Upper lobe of left lung (tissue), 4 donors: ENCODE data around the gene SLC38A2.

Source experiments
- EP300 ChIP-seq, 4 donors: sonication (generic); formaldehyde crosslinking; IDR thresholded peaks; one replicate each; pipeline ENCODE4 v1.5.1; 2017; ENCODE audit warnings: antibody characterized with exemption in 4 of 4, control low read depth in 2 of 4
- POLR2A ChIP-seq, 4 donors: fragments of 450-650 bp; IDR thresholded peaks; one replicate each; pipeline ENCODE4 v1.5.1; 2016 to 2017; ENCODE audit warnings: antibody characterized with exemption in 4 of 4, mild to moderate bottlenecking in 2 of 4
- TF ChIP-seq, protein P1 (sequence below), 6 experiments: fragments of 450-650 bp in 4 of 6; fragments of 200-600 bp in 2 of 6; sonication (generic) in 2 of 6; IDR thresholded peaks; one replicate each; pipeline ENCODE4 v1.5.1; 2016 to 2019; ENCODE audit warnings: antibody characterized with exemption in 6 of 6

DNA sequence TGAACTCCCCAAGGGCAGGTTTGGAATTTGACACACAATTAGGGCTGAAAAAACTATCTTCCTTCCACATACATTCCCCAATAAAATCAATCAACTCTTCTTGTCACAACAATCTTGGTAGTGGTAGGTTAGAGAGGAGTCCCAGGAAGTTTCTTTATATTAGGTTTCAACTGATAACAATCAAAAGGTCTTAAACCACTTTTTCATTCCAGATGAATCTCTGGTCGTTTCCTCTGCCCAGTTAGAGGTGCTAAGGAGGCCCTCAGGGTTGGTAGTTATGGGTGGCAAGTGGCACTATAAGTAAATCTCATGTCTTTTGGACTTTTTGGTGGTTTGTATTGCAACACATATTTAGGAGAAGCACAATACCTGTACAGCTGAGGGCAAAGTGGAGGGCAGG lies 1.7 kb upstream of the SLC38A2 start:
- TF ChIP-seq POLR2A (IDR thresholded peaks at IDR 0.05): no peak
- TF ChIP-seq, protein P1, sequence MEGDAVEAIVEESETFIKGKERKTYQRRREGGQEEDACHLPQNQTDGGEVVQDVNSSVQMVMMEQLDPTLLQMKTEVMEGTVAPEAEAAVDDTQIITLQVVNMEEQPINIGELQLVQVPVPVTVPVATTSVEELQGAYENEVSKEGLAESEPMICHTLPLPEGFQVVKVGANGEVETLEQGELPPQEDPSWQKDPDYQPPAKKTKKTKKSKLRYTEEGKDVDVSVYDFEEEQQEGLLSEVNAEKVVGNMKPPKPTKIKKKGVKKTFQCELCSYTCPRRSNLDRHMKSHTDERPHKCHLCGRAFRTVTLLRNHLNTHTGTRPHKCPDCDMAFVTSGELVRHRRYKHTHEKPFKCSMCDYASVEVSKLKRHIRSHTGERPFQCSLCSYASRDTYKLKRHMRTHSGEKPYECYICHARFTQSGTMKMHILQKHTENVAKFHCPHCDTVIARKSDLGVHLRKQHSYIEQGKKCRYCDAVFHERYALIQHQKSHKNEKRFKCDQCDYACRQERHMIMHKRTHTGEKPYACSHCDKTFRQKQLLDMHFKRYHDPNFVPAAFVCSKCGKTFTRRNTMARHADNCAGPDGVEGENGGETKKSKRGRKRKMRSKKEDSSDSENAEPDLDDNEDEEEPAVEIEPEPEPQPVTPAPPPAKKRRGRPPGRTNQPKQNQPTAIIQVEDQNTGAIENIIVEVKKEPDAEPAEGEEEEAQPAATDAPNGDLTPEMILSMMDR (IDR thresholded peaks at IDR 0.05): no peak
- no peak for TF ChIP-seq EP300 (IDR thresholded peaks at IDR 0.05)
